ENCODE data around the gene DLG2. TPM values are rescaled to one million over a fixed set of nuclear protein-coding genes. Genes with fewer than 3 reads are reported as not detected.

Gene DLG2
- total RNA-seq, 1 donor from 2014 or later: 0.51 TPM

GRCh38 chr11:83956119-83956697 lies 1670.9 kb downstream of the DLG2 start:
- no peak for DNase-seq (ENCODE audit: low read depth in 2 of 2)

- no peak for DNase-seq (ENCODE audit: low read depth in 2 of 2)
These were observed 1672.4 kb downstream of the DLG2 start for GRCh38 chr11:83954780-83955179.

GRCh38 chr11:83951521-83951920 lies 1675.6 kb downstream of the DLG2 start:
- no peak for DNase-seq (ENCODE audit: low read depth in 2 of 2)

GRCh38 chr11:83948200-83948599 lies 1678.9 kb downstream of the DLG2 start:
- no peak for DNase-seq (ENCODE audit: low read depth in 2 of 2)

- no peak for DNase-seq (ENCODE audit: low read depth in 2 of 2)
These were observed 1681.2 kb downstream of the DLG2 start for GRCh38 chr11:83945976-83946375.

GRCh38 chr11:83941050-83941449 lies 1686.1 kb downstream of the DLG2 start:
- DNase-seq (ENCODE audit: low read depth in 2 of 2): no peak

GRCh38 chr11:83938148-83938547 lies 1689.0 kb downstream of the DLG2 start:
- DNase-seq (ENCODE audit: low read depth in 2 of 2): no peak

GRCh38 chr11:83933008-83933407 lies 1694.1 kb downstream of the DLG2 start:
- no peak for DNase-seq (ENCODE audit: low read depth in 2 of 2)

GRCh38 chr11:83927422-83927821 lies 1699.7 kb downstream of the DLG2 start:
- DNase-seq (ENCODE audit: low read depth in 2 of 2): no peak

- DNase-seq (ENCODE audit: low read depth in 2 of 2): no peak
These were observed 1702.2 kb downstream of the DLG2 start for GRCh38 chr11:83924795-83925542.

- DNase-seq (ENCODE audit: low read depth in 2 of 2): no peak
These were observed 1703.2 kb downstream of the DLG2 start for GRCh38 chr11:83923961-83924360.

- DNase-seq (ENCODE audit: low read depth in 2 of 2): no peak
These were observed 1704.2 kb downstream of the DLG2 start for GRCh38 chr11:83922953-83923352.

GRCh38 chr11:83922318-83922717 lies 1704.8 kb downstream of the DLG2 start:
- no peak for DNase-seq (ENCODE audit: low read depth in 2 of 2)

GRCh38 chr11:83921447-83922192 lies 1705.5 kb downstream of the DLG2 start:
- no peak for DNase-seq (ENCODE audit: low read depth in 2 of 2)

GRCh38 chr11:83918476-83918875 lies 1708.7 kb downstream of the DLG2 start:
- DNase-seq (ENCODE audit: low read depth in 2 of 2): no peak

GRCh38 chr11:83914995-83915394 lies 1712.1 kb downstream of the DLG2 start:
- no peak for DNase-seq (ENCODE audit: low read depth in 2 of 2)

GRCh38 chr11:83909579-83910534 lies 1717.3 kb downstream of the DLG2 start:
- DNase-seq (ENCODE audit: low read depth in 2 of 2): no peak

GRCh38 chr11:83908298-83908856 lies 1718.8 kb downstream of the DLG2 start:
- no peak for DNase-seq (ENCODE audit: low read depth in 2 of 2)

- no peak for DNase-seq (ENCODE audit: low read depth in 2 of 2)
These were observed 1731.6 kb downstream of the DLG2 start for GRCh38 chr11:83895516-83895915.

- no peak for DNase-seq (ENCODE audit: low read depth in 2 of 2)
These were observed 1745.7 kb downstream of the DLG2 start for GRCh38 chr11:83881428-83881827.

- no peak for DNase-seq (ENCODE audit: low read depth in 2 of 2)
These were observed 1756.1 kb downstream of the DLG2 start for GRCh38 chr11:83871054-83871453.

Measured in dermis microvascular lymphatic vessel endothelial cell (primary cell).